H9 (cell line): ENCODE data around the gene MGAT4A. TPM values are rescaled to one million over a fixed set of nuclear protein-coding genes. Genes with fewer than 3 reads are reported as not detected.

ENCODE experiments used
- DNase-seq: peaks from one replicate; pipeline ENCODE4 v3.0.0-alpha.2; 2017
- H2AFZ ChIP-seq: one replicate; pipeline ENCODE4 v1.6.1; 2013; ENCODE audit warnings: mild to moderate bottlenecking, low read length, control low read depth, moderate library complexity
- H2AK5ac ChIP-seq: 2 replicates; pipeline ENCODE4 v1.6.1; 2013; ENCODE audit warnings: low read length, control low read depth, mixed read lengths; ENCODE audit not compliant: insufficient read length
- H2BK120ac ChIP-seq: one replicate; pipeline ENCODE4 v1.6.1; 2013; ENCODE audit warnings: low read depth, mild to moderate bottlenecking, low read length, control low read depth, inconsistent platforms; ENCODE audit not compliant: poor library complexity, severe bottlenecking
- H2BK12ac ChIP-seq: 2 replicates; pipeline ENCODE4 v1.6.1; 2013; ENCODE audit warnings: low read length, control low read depth, mixed read lengths, low read depth; ENCODE audit not compliant: insufficient read length
- H2BK15ac ChIP-seq: 2 replicates; pipeline ENCODE4 v1.6.1; 2013; ENCODE audit warnings: low read depth, low read length, control low read depth
- H2BK20ac ChIP-seq: one replicate; pipeline ENCODE4 v1.6.1; 2013; ENCODE audit warnings: low read depth, mild to moderate bottlenecking, low read length, control low read depth, inconsistent platforms; ENCODE audit not compliant: poor library complexity, severe bottlenecking
- H2BK5ac ChIP-seq: 2 replicates; pipeline ENCODE4 v1.6.1; 2013; ENCODE audit warnings: low read length, control low read depth, mixed read lengths; ENCODE audit not compliant: insufficient read length
- H3K14ac ChIP-seq: 2 replicates; pipeline ENCODE4 v1.6.1; 2013; ENCODE audit warnings: low read length, control low read depth; ENCODE audit not compliant: insufficient read depth
- H3K18ac ChIP-seq: 2 replicates; pipeline ENCODE4 v1.6.1; 2013; ENCODE audit warnings: low read depth, mild to moderate bottlenecking, mixed read lengths, low read length, control low read depth; ENCODE audit not compliant: insufficient read length
- H3K23ac ChIP-seq: 2 replicates; pipeline ENCODE4 v1.6.1; 2013; ENCODE audit warnings: low read length, control low read depth, mixed read lengths, low read depth; ENCODE audit not compliant: insufficient read length
- H3K23me2 ChIP-seq: 2 replicates; pipeline ENCODE4 v1.6.1; 2013; ENCODE audit warnings: low read depth, mild to moderate bottlenecking, mixed read lengths, low read length, control low read depth; ENCODE audit not compliant: insufficient read length, poor library complexity, severe bottlenecking
- H3K27ac ChIP-seq: 2 replicates; pipeline ENCODE4 v1.5.1; 2013; ENCODE audit warnings: low read length, control low read depth, mixed read lengths, low read depth; ENCODE audit not compliant: insufficient read length
- H3K27me3 ChIP-seq: 2 replicates; pipeline ENCODE4 v1.6.1; 2013; ENCODE audit warnings: low read length, control low read depth, inconsistent platforms; ENCODE audit not compliant: insufficient read depth
- H3K4ac ChIP-seq: 2 replicates; pipeline ENCODE4 v1.6.1; 2013; ENCODE audit warnings: low read depth, mild to moderate bottlenecking, control low read depth, inconsistent platforms, low read length, moderate library complexity
- H3K4me1 ChIP-seq: 2 replicates; pipeline ENCODE4 v1.6.1; 2013; ENCODE audit warnings: low read length, control low read depth, inconsistent platforms; ENCODE audit not compliant: insufficient read depth
- H3K4me2 ChIP-seq: 2 replicates; pipeline ENCODE4 v1.6.1; 2013; ENCODE audit warnings: low read length, control low read depth, mixed read lengths; ENCODE audit not compliant: insufficient read length, insufficient read depth
- H3K56ac ChIP-seq: 2 replicates; pipeline ENCODE4 v1.6.1; 2013; ENCODE audit warnings: low read depth, mild to moderate bottlenecking, mixed read lengths, low read length, control low read depth; ENCODE audit not compliant: insufficient read length
- H3K79me1 ChIP-seq: 2 replicates; pipeline ENCODE4 v1.6.1; 2013; ENCODE audit warnings: low read depth, mild to moderate bottlenecking, moderate library complexity, low read length, control low read depth, inconsistent platforms; ENCODE audit not compliant: insufficient read depth, poor library complexity, severe bottlenecking
- H3K79me2 ChIP-seq: 2 replicates; pipeline ENCODE4 v1.6.1; 2013; ENCODE audit warnings: low read length, control low read depth, inconsistent platforms; ENCODE audit not compliant: insufficient read depth
- H3K9ac ChIP-seq: 2 replicates; pipeline ENCODE4 v1.6.1; 2013; ENCODE audit warnings: low read length, control low read depth, mixed read lengths; ENCODE audit not compliant: insufficient read length; ENCODE audit errors: extremely low read depth
- H3K9me3 ChIP-seq: one replicate; pipeline ENCODE4 v1.6.1; 2013; ENCODE audit warnings: low read depth, low read length, inconsistent platforms; ENCODE audit not compliant: control insufficient read depth
- H3T11ph ChIP-seq: one replicate; pipeline ENCODE4 v1.6.1; 2013; ENCODE audit warnings: mild to moderate bottlenecking, low read length, control low read depth, inconsistent platforms
- H4K20me1 ChIP-seq: one replicate; pipeline ENCODE4 v1.6.1; 2013; ENCODE audit not compliant: control insufficient read depth, insufficient read length, insufficient read depth
- H4K5ac ChIP-seq: 2 replicates; pipeline ENCODE4 v1.6.1; 2013; ENCODE audit warnings: low read depth, mild to moderate bottlenecking, mixed read lengths, low read length, control low read depth; ENCODE audit not compliant: insufficient read length
- H4K8ac ChIP-seq: replicated peaks from 2 replicates; pipeline ENCODE4 v1.6.1; 2013; ENCODE audit warnings: low read length, control low read depth, mixed read lengths, low read depth; ENCODE audit not compliant: insufficient read length
- H4K91ac ChIP-seq: 2 replicates; pipeline ENCODE4 v1.6.1; 2013; ENCODE audit warnings: low read depth, mild to moderate bottlenecking, moderate library complexity, mixed read lengths, low read length, control low read depth; ENCODE audit not compliant: insufficient read length
- H3K27ac Mint-ChIP-seq, 3 experiments: 2 replicates in 2 of 3; 3 replicates in 1 of 3; pipeline ENCODE4 v1.8.0; 2020 to 2021; ENCODE audit warnings: mixed read lengths in 3 of 3, mild to moderate bottlenecking in 1 of 3, moderate library complexity in 1 of 3
- H3K27me3 Mint-ChIP-seq: 2 replicates; pipeline ENCODE4 v1.8.0; 2021; ENCODE audit warnings: low read depth, mild to moderate bottlenecking, moderate library complexity, mixed read lengths
- H3K36me3 Mint-ChIP-seq, 3 experiments: 2 replicates in 2 of 3; 3 replicates in 1 of 3; pipeline ENCODE4 v1.8.0; 2020 to 2021; ENCODE audit warnings: low read depth in 3 of 3, mixed read lengths in 3 of 3; ENCODE audit not compliant: insufficient read depth in 1 of 3
- H3K4me1 Mint-ChIP-seq, 2 experiments: 2 replicates each; pipeline ENCODE4 v1.8.0; 2020; ENCODE audit warnings: mixed read lengths in 2 of 2
- H3K4me3 Mint-ChIP-seq, 2 experiments: 2 replicates in 1 of 2; 3 replicates in 1 of 2; pipeline ENCODE4 v1.8.0; 2020 to 2021; ENCODE audit warnings: mild to moderate bottlenecking in 2 of 2, mixed read lengths in 2 of 2, moderate library complexity in 1 of 2
- H3K9me3 Mint-ChIP-seq, 2 experiments: 2 replicates in 1 of 2; 3 replicates in 1 of 2; pipeline ENCODE4 v1.8.0; 2020; ENCODE audit warnings: mild to moderate bottlenecking in 2 of 2, mixed read lengths in 2 of 2, moderate library complexity in 1 of 2
- CTCF ChIP-seq: fragments of 200-600 bp; sonication (generic); conservative IDR thresholded peaks from 3 replicates; pipeline ENCODE4 v1.8.0; 2021; ENCODE audit warnings: antibody characterized with exemption, mild to moderate bottlenecking
- whole genome bisulfite sequencing: extraction: QIAGEN DNeasy Blood & Tissue Kit; methylation state at CpG from one replicate; pipeline ENCODE4 v1.1.7; 2013; ENCODE audit warnings: missing lambda C conversion rate, low lambda C conversion rate, mixed read lengths; ENCODE audit not compliant: insufficient read length; ENCODE audit errors: extremely low coverage; 5-methylcytosine and 5-hydroxymethylcytosine counted together
- total RNA-seq: library from RNA; stranded (reverse); gene quantifications from 2 replicates; pipeline ENCODE4 v1.2.1, GENCODE V29; 2021

MGAT4A gene
- total RNA-seq, 1 experiment from 2014 or later = 3.5 TPM

- Mint-ChIP-seq H3K4me3 (no peak overlapping the region), H3K27ac (no peak overlapping the region), H3K36me3 (peaks cover 10 to 72% (median 43%) of the 10 kb centered on the region in 3 experiments; a peak in 6 of 7 replicates), H3K9me3 (no peaks in the 10 kb centered on the region; a peak in 1 of 5 replicates), H3K4me1 (no peaks in the 10 kb centered on the region), H3K27me3 (peaks cover 2% of the 10 kb centered on the region)
- H3K9me3 ChIP-seq = no peaks in the 10 kb centered on the region
- H3K79me1 ChIP-seq = no peaks in the 10 kb centered on the region
- no peaks in the 10 kb centered on the region for H3K79me2 ChIP-seq
- no peak overlapping the region for H3K4ac ChIP-seq
- no peak overlapping the region for H2BK12ac ChIP-seq
- TF ChIP-seq CTCF = no peak
- H3K4me2 ChIP-seq = no peak overlapping the region
- WGBS = no CpG with 5 or more reads among the region's 5 CpGs
- no peak for DNase-seq
- H4K91ac ChIP-seq = no peak overlapping the region
- H3K4me1 ChIP-seq = no peaks in the 10 kb centered on the region
- H2AK5ac ChIP-seq = no peak overlapping the region
- no peak overlapping the region for H4K8ac ChIP-seq
- no peak overlapping the region for H3K18ac ChIP-seq
- no peak overlapping the region for H3K56ac ChIP-seq
- H3T11ph ChIP-seq = no peak overlapping the region
- no peak overlapping the region for H2BK5ac ChIP-seq
- no peaks in the 10 kb centered on the region for H4K20me1 ChIP-seq
- H2AFZ ChIP-seq = no peak overlapping the region
- no peaks in the 10 kb centered on the region for H3K27me3 ChIP-seq
- no peak overlapping the region for H2BK120ac ChIP-seq
- H4K5ac ChIP-seq = no peak overlapping the region
- H2BK15ac ChIP-seq = no peak overlapping the region
- no peak overlapping the region for H3K23ac ChIP-seq
- H3K27ac ChIP-seq = no peak overlapping the region
- no peak overlapping the region for H3K9ac ChIP-seq
- no peak overlapping the region for H2BK20ac ChIP-seq
- H3K14ac ChIP-seq = no peak overlapping the region
- no peaks in the 10 kb centered on the region for H3K23me2 ChIP-seq
Measured at GRCh38 chr2:98572211-98572610, 158.7 kb downstream of the MGAT4A start.
